Measurements from ENCODE around the gene IL17RC.

IL17RC gene

DNA sequence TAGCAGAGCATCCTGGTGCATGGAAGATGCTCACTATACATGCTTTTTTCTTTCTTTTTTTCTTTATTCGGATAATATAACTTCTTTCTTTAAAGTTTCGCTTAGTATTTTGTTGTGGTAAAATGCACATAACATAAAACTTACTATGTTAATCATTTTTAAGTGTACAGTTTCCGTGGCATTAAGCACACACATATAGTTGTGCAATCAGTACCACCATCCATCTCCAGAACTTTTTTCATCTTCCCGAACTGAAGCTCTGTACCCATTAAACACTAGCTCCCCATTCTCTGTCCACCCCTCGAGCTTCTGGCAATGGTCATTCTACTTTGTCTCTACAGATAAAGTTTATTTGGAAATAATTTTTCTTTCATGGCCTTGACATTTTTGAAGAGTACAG lies 27.5 kb upstream of the IL17RC start:
- Histone ChIP-seq H3K9me3 (ENCODE audit: low read length) (no peaks in the 10 kb centered on the region), H3K4me3 (ENCODE audit: low read depth, low read length, poor library complexity, severe bottlenecking) (no peak overlapping the region), H3K9me2 (ENCODE audit: low read depth, low read length) (no peaks in the 10 kb centered on the region), H2AFZ (ENCODE audit: low read length) (no peak overlapping the region), H3K27me3 (ENCODE audit: insufficient read depth, low read length) (no peaks in the 10 kb centered on the region), H3K36me3 (ENCODE audit: insufficient read depth, low read length) (peaks cover 21% of the 10 kb centered on the region), H4K20me1 (ENCODE audit: insufficient read depth, low read length) (no peaks in the 10 kb centered on the region), H3K79me2 (ENCODE audit: insufficient read depth, low read length) (peaks cover 12% of the 10 kb centered on the region), H3K27ac (ENCODE audit: low read depth, low read length, poor library complexity, severe bottlenecking) (no peak overlapping the region), H3K4me1 (ENCODE audit: insufficient read depth, low read length, severe bottlenecking) (peaks cover 13% of the 10 kb centered on the region), H3K4me2 (ENCODE audit: low read length) (no peak overlapping the region), H3K9ac (ENCODE audit: low read length) (no peak overlapping the region), H3F3A (ENCODE audit: insufficient read depth, low read length) (no peaks in the 10 kb centered on the region)
- TF ChIP-seq, protein P1, sequence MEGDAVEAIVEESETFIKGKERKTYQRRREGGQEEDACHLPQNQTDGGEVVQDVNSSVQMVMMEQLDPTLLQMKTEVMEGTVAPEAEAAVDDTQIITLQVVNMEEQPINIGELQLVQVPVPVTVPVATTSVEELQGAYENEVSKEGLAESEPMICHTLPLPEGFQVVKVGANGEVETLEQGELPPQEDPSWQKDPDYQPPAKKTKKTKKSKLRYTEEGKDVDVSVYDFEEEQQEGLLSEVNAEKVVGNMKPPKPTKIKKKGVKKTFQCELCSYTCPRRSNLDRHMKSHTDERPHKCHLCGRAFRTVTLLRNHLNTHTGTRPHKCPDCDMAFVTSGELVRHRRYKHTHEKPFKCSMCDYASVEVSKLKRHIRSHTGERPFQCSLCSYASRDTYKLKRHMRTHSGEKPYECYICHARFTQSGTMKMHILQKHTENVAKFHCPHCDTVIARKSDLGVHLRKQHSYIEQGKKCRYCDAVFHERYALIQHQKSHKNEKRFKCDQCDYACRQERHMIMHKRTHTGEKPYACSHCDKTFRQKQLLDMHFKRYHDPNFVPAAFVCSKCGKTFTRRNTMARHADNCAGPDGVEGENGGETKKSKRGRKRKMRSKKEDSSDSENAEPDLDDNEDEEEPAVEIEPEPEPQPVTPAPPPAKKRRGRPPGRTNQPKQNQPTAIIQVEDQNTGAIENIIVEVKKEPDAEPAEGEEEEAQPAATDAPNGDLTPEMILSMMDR (IDR thresholded peaks at IDR 0.05; ENCODE audit: low read length) = no peak
- TF ChIP-seq EZH2 (IDR thresholded peaks at IDR 0.05; ENCODE audit: borderline replicate concordance, low read length) = no peak

DNA sequence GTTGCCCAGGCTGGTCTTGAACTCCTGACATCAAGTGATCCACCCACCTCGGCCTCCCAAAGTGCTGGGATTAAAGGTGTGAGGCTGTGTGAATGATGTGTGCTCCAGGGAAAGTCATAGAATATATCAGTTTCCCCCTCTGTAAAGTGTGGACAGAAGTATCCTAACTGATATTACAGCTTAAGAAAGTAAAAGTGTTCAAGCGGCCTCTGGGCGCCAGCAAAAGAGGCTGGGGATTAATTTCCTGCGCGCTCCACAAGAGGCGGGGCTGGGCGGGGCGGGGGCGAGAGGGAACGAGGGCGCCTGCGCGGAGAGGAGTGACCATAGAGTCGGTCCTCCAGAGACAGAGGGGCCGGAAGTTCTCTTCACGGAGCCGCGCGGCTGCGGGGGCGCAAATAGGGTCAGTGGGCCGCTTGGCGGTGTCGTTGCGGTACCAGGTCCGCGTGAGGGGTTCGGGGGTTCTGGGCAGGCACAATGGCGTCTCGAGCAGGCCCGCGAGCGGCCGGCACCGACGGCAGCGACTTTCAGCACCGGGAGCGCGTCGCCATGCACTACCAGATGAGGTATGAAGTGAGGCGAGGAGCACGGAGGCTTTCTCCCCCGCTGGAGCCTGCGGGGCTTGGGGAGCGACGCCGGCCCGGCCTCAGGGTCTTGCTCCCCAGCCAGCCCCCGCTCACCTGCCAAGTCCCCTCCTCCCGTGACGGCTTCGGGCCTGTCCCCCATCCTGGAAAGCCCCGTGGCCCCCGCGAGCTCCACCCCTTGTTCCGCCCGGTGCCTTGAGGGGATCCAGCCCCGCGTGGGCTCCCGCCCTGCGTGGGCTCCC lies 26.4 kb upstream of the IL17RC start, which contains the start of gene JAGN1:
Gene JAGN1 (plus strand): TSS at position 362 of the 823 bp plus-strand sequence. CDS start 113 bp downstream, at position 475.
- H3K4me1 ChIP-seq (ENCODE audit: insufficient read depth, low read length, severe bottlenecking) = peaks cover 13% of the 10 kb centered on the region
- peak within 1 kb of the TSS; percentile 21 for H3K27ac ChIP-seq (ENCODE audit: low read depth, low read length, poor library complexity, severe bottlenecking)
- H3K27me3 ChIP-seq (ENCODE audit: insufficient read depth, low read length) = no peaks in the 10 kb centered on the region
- no peaks in the 10 kb centered on the region for H3K9me2 ChIP-seq (ENCODE audit: low read depth, low read length)
- peak within 1 kb of the TSS; percentile 74 for H3K4me2 ChIP-seq (ENCODE audit: low read length)
- H3F3A ChIP-seq (ENCODE audit: insufficient read depth, low read length) = no peaks in the 10 kb centered on the region
- no peaks in the 10 kb centered on the region for H4K20me1 ChIP-seq (ENCODE audit: insufficient read depth, low read length)
- H2AFZ ChIP-seq (ENCODE audit: low read length) = 0 out of 2 replicates have a peak within 1 kb of the TSS, but pooled peaks have one; percentile 51
- no peak for TF ChIP-seq EZH2 (IDR thresholded peaks at IDR 0.05; ENCODE audit: borderline replicate concordance, low read length)
- TF ChIP-seq, protein P1 (IDR thresholded peaks at IDR 0.05; ENCODE audit: low read length) = no peak
- peaks cover 12% of the 10 kb centered on the region for H3K79me2 ChIP-seq (ENCODE audit: insufficient read depth, low read length)
- peak within 1 kb of the TSS; percentile 96 for H3K9ac ChIP-seq (ENCODE audit: low read length)
- H3K9me3 ChIP-seq (ENCODE audit: low read length) = no peaks in the 10 kb centered on the region
- H3K36me3 ChIP-seq (ENCODE audit: insufficient read depth, low read length) = peaks cover 26% of the 10 kb centered on the region
- H3K4me3 ChIP-seq (ENCODE audit: low read depth, low read length, poor library complexity, severe bottlenecking) = peak within 1 kb of the TSS; percentile 96

DNA sequence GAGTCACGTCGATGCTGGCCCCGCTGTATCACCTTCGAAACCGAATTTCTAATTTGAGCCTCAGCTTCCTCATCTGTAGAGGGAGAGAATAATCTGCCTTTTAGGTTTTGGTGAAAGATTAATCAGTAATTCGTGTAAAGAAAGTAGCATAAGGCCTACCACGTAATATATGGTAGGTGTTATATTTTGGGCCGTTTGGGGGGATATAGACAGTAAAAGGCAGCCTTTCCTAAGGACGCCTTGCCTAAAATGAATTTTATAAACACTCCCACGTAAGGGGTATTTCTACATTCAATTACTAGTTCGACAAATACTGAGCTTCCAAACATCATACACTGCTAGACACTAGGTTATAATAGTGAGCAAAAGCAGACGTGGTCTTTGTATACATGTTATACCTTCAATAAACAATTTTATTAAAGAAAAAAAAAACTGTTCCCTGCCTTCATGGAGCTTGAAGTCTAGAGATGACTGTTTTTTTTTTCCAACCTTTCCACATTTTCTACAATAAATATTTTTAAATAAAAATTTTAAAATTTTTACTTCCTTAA lies 25.8 kb upstream of the IL17RC start:
- TF ChIP-seq, protein P1 (IDR thresholded peaks at IDR 0.05; ENCODE audit: low read length) = no peak
- TF ChIP-seq EZH2 (IDR thresholded peaks at IDR 0.05; ENCODE audit: borderline replicate concordance, low read length) = no peak
- H3K4me1 ChIP-seq (ENCODE audit: insufficient read depth, low read length, severe bottlenecking) = peaks cover 13% of the 10 kb centered on the region
- H3K4me3 ChIP-seq (ENCODE audit: low read depth, low read length, poor library complexity, severe bottlenecking) = peak overlapping the region; percentile 96
- peak overlapping the region; percentile 74 for H3K4me2 ChIP-seq (ENCODE audit: low read length)
- no peaks in the 10 kb centered on the region for H3K9me2 ChIP-seq (ENCODE audit: low read depth, low read length)
- H4K20me1 ChIP-seq (ENCODE audit: insufficient read depth, low read length) = no peaks in the 10 kb centered on the region
- no peak overlapping the region for H2AFZ ChIP-seq (ENCODE audit: low read length)
- H3K79me2 ChIP-seq (ENCODE audit: insufficient read depth, low read length) = peaks cover 12% of the 10 kb centered on the region
- H3K9ac ChIP-seq (ENCODE audit: low read length) = peak overlapping the region; percentile 96
- H3F3A ChIP-seq (ENCODE audit: insufficient read depth, low read length) = no peaks in the 10 kb centered on the region
- H3K27me3 ChIP-seq (ENCODE audit: insufficient read depth, low read length) = no peaks in the 10 kb centered on the region
- H3K36me3 ChIP-seq (ENCODE audit: insufficient read depth, low read length) = peaks cover 26% of the 10 kb centered on the region
- peak overlapping the region; percentile 21 for H3K27ac ChIP-seq (ENCODE audit: low read depth, low read length, poor library complexity, severe bottlenecking)
- H3K9me3 ChIP-seq (ENCODE audit: low read length) = no peaks in the 10 kb centered on the region
